Activated CD4-positive, alpha-beta memory T cell treated with anti-CD3 and anti-CD28 coated beads, Interleukin-2, amount 10 ng/mL, durations not matched to agents 7 days and 5 days (primary cell): ENCODE data around the gene DOCK9. TPM values are rescaled to one million over a fixed set of nuclear protein-coding genes. Genes with fewer than 3 reads are reported as not detected.
A peak's percentile ranks its signal among the peaks of the same experiment; 100 is the strongest.

Experiments
- CTCF ChIA-PET: fragments of 350-600 bp; sonication (Branson Sonifier 250); formaldehyde crosslinking; loops from one replicate; lab custom pipeline; 2021; ENCODE audit warnings: antibody characterized with exemption, inconsistent platforms; lab: Charles Lee
- POLR2A ChIA-PET: fragments of 350-600 bp; sonication (Branson Sonifier 250); formaldehyde crosslinking; loops from one replicate; lab custom pipeline; 2021; ENCODE audit warnings: antibody characterized with exemption; lab: Charles Lee
- DNase-seq: peaks from one replicate; pipeline ENCODE4 v3.0.0-alpha.2; 2020
- H3K27ac Mint-ChIP-seq: one replicate; pipeline ENCODE4 v1.8.0; 2021; ENCODE audit warnings: mild to moderate bottlenecking, mixed read lengths
- H3K27me3 Mint-ChIP-seq: one replicate; pipeline ENCODE4 v1.8.0; 2021; ENCODE audit warnings: mixed read lengths
- H3K36me3 Mint-ChIP-seq: one replicate; pipeline ENCODE4 v1.8.0; 2021; ENCODE audit warnings: low read depth, mixed read lengths
- H3K4me1 Mint-ChIP-seq: one replicate; pipeline ENCODE4 v1.8.0; 2021; ENCODE audit warnings: mixed read lengths
- H3K4me3 Mint-ChIP-seq: one replicate; pipeline ENCODE4 v1.8.0; 2021; ENCODE audit warnings: mild to moderate bottlenecking, mixed read lengths
- H3K9me3 Mint-ChIP-seq: one replicate; pipeline ENCODE4 v1.8.0; 2021; ENCODE audit warnings: mixed read lengths
- total RNA-seq, 2 experiments: library from RNA; stranded (reverse); gene quantifications; one replicate each; pipeline ENCODE4 v1.2.3, GENCODE V29; 2021

DOCK9 gene
- total RNA-seq, 2 experiments from 2014 or later: 86.0 to 87.7 TPM

DNA sequence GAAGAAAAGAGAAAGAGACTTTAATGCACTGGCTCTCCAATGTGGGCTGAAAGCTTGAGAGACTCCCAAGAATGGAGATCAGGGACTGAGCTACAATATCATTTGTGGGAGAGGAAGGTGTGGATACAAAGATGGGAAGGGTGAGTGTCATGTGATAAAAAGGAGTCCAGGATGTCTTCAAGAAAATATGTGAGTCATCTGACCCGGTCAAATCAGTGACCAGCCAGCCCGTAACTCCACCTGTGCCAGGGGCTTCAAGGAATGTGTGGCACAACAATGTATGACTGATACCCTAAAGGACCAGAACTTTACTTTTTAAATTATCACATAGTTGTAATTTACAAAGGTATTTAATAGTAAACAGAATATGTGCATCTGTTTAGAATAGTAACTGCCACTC, 97.2 kb downstream of the DOCK9 start:
- no peak for DNase-seq
- no peak overlapping the region for H3K4me3 Mint-ChIP-seq
- peaks cover 82% of the 10 kb centered on the region for H3K36me3 Mint-ChIP-seq

DNA sequence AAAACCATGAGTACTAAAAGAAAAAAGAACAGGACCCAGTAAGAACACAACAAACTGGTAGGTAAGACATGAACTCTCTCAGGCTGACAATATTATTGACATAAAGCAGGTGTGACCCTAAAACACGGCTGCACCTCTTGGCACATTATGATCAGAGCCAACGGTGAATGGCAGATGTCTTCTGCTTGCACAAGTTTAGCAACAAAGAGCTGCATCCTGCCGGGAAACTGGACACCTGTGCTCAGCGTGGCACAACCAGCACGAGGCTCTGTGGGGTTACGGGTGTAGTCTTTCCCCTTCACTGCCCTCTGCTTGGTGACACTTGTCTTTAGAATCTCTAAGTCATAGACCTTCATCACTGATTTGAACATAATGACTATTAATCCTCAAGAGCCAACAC, 97.9 kb downstream of the DOCK9 start:
- CTCF ChIA-PET: interaction anchor here (0.7 to 3.5 kb wide), 4 partner anchors 11 to 154 kb away, joined by 3 to 14 read pairs (median 4); no protein-coding TSS in a partner anchor
- Mint-ChIP-seq H3K9me3 (no peaks in the 10 kb centered on the region), H3K27ac (peak overlapping the region; percentile 8), H3K4me1 (peaks cover 10% of the 10 kb centered on the region), H3K27me3 (no peaks in the 10 kb centered on the region), H3K4me3 (no peak overlapping the region), H3K36me3 (peaks cover 86% of the 10 kb centered on the region)
- DNase-seq: no peak
- POLR2A ChIA-PET: interaction anchor here (1.0 kb wide), 1 partner anchor 16 kb away, joined by 3 read pairs; no protein-coding TSS in a partner anchor

More for the DNA sequence above, 97.2 kb downstream of the DOCK9 start:
- Mint-ChIP-seq H3K4me1 (peaks cover 3% of the 10 kb centered on the region), H3K27me3 (no peaks in the 10 kb centered on the region), H3K27ac (no peak overlapping the region), H3K9me3 (no peaks in the 10 kb centered on the region)
- CTCF ChIA-PET: interaction anchor here (0.7 to 3.5 kb wide), 2 partner anchors 12 to 17 kb away, joined by 3 to 14 read pairs; no protein-coding TSS in a partner anchor
- POLR2A ChIA-PET: no interaction called here

DNA sequence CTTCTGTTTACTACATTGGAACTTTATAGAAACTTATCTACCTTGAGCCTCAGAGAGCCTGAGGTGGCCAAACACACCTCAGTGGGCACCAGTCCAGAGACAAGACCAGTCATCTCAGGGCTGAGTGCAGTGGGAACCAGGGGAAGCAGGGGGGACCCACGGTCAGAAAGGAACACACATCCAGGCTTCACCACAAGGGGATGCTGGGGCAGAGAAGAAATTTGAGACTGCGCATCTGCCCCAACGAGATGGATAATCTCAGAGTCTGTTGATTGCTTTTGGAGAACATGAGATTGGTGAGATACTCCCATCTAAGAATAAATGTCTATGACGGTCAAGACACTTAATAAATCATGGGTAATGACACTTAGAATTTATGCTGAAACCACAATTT, 98.7 kb downstream of the DOCK9 start:
- ChIA-PET CTCF (interaction anchor here (1.0 to 3.5 kb wide), 3 partner anchors 10 to 155 kb away, joined by 3 to 14 read pairs (median 5); no protein-coding TSS in a partner anchor), POLR2A (interaction anchor here (1.0 kb wide), 1 partner anchor 17 kb away, joined by 3 read pairs; no protein-coding TSS in a partner anchor)
- Mint-ChIP-seq H3K36me3 (peaks cover 86% of the 10 kb centered on the region), H3K27ac (no peak overlapping the region), H3K27me3 (no peaks in the 10 kb centered on the region), H3K9me3 (no peaks in the 10 kb centered on the region), H3K4me1 (peaks cover 18% of the 10 kb centered on the region), H3K4me3 (no peak overlapping the region)
- no peak for DNase-seq

DNA sequence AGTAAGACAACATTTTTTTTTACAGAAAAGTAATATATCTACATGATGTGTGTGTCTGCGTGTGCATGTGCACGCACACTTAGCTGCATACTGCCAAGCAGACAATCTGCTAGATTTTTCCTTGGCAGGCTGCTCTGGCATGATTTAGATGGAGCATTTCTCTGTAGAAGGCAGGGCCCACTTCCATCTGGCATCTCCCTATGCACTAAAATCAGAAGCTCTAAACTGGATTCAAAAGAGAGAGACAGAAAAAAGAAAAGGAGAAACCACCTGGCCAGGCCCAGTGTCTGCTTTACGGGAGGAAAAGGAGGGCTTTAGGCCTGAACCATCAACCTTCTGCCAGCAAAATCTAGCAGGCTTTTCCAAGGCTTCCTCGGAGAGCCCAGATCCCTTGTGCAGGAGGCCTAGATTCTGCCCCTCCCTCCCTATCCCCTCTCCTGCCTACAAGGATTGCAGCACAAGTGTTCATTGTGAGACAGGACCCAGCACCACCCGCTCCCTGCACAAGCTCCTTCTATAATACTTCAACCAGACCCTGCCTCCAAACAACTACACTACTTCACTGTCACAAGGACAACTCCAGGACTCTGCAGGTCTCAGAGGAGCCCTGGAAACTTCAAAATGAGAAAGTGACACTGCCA, 99.3 kb downstream of the DOCK9 start:
- Mint-ChIP-seq H3K27ac (no peak overlapping the region), H3K9me3 (peaks cover 3% of the 10 kb centered on the region), H3K4me1 (peaks cover 23% of the 10 kb centered on the region), H3K27me3 (no peaks in the 10 kb centered on the region), H3K4me3 (no peak overlapping the region), H3K36me3 (peaks cover 86% of the 10 kb centered on the region)
- ChIA-PET CTCF (interaction anchor here (0.7 to 3.5 kb wide), 4 partner anchors 10 to 155 kb away, joined by 3 to 14 read pairs (median 4); no protein-coding TSS in a partner anchor), POLR2A (interaction anchor here (1.0 kb wide), 1 partner anchor 18 kb away, joined by 3 read pairs; no protein-coding TSS in a partner anchor)
- DNase-seq: no peak

DNA sequence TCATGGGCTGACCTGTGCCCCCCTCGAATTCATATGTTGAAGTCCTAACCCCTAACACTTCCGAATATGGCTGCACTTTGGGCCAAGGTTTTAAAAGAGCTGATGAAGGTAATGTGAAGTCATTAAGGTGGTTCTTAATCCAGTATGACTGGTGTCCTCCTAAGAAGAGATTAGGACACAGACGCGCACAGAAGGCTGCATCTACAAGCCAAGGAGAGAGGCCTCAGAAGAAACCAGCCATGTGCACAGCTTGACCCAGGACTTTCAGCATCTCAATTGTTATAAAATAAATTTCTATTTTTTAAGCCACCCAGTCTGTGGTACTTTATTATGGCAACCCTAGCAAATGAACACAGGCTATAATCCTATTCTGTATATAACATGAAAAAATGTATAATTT, 99.9 kb downstream of the DOCK9 start:
- Mint-ChIP-seq H3K4me3 (no peak overlapping the region), H3K9me3 (peaks cover 7% of the 10 kb centered on the region), H3K27me3 (no peaks in the 10 kb centered on the region), H3K27ac (no peak overlapping the region), H3K36me3 (peaks cover 88% of the 10 kb centered on the region), H3K4me1 (peaks cover 27% of the 10 kb centered on the region)
- CTCF ChIA-PET: interaction anchor here (1.5 to 3.5 kb wide), 3 partner anchors 9 to 156 kb away, joined by 3 to 14 read pairs (median 5); no protein-coding TSS in a partner anchor
- POLR2A ChIA-PET: no interaction called here
- no peak for DNase-seq

DNA sequence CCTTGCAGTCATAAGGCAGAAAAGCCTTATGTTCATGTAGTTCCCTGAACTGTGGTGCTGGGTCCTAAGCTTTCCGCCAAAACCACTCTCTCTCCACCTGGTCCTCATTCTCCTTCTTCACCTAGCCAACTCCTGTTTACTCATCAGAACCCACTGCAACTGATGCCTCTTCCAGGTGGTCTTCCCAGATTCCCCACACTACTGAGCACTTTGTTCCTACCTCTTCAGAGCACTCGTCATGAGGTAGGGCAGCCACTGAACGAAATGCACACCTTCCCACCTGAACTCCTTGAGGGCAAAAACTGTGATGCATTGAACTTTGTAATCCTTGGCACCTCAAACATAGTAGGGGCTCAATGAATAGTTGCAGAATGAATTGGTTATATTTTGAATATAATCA, 100.4 kb downstream of the DOCK9 start:
- H3K36me3 Mint-ChIP-seq: peaks cover 88% of the 10 kb centered on the region

DNA sequence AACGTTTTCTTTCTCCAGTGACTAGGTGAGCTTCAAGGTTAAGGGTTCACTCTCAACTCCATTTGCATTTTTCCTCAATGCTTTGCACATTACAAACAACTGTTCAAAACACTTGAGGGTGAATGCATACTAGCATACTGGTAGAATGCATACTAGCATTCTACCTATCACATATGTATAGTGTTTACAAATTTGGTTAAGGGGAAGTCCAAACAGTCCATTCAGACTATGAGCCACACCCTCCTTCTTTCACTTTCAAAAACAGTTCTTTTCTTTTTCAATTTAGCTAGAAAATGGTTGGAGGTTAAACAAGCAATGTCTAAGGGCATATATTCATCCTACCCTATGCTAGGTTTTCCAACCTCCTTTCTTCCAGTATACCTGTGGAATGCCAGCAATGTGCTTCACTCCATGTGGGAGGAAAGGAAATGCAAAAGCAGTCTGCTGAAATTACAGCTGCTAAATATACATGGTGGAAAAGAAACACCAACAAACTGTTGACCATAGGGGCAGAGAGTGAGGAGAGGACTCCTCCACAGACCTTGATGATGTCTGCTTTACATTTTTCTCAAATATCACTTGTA, 102.6 kb downstream of the DOCK9 start:
- H3K27me3 Mint-ChIP-seq: no peaks in the 10 kb centered on the region
- POLR2A ChIA-PET: interaction anchor here (0.6 to 2.9 kb wide), 10 partner anchors 34 to 1798 kb away, joined by 3 to 10 read pairs (median 3); partner anchors contain the start of gene UBAC2
- peaks cover 7% of the 10 kb centered on the region for H3K9me3 Mint-ChIP-seq
- no peak for DNase-seq
- H3K4me3 Mint-ChIP-seq: no peak overlapping the region
- CTCF ChIA-PET: interaction anchor here (0.6 to 1.4 kb wide), 6 partner anchors 15 to 301 kb away, joined by 3 to 5 read pairs (median 3); no protein-coding TSS in a partner anchor
- H3K27ac Mint-ChIP-seq: peak overlapping the region; percentile 62
- peaks cover 81% of the 10 kb centered on the region for H3K36me3 Mint-ChIP-seq
- H3K4me1 Mint-ChIP-seq: peaks cover 27% of the 10 kb centered on the region

More for the DNA sequence above, 100.4 kb downstream of the DOCK9 start:
- ChIA-PET POLR2A (no interaction called here), CTCF (interaction anchor here (1.5 to 3.5 kb wide), 2 partner anchors 9 to 34 kb away, joined by 3 to 14 read pairs; no protein-coding TSS in a partner anchor)
- DNase-seq: no peak
- Mint-ChIP-seq H3K4me1 (peaks cover 27% of the 10 kb centered on the region), H3K4me3 (no peak overlapping the region), H3K9me3 (peaks cover 7% of the 10 kb centered on the region), H3K27me3 (no peaks in the 10 kb centered on the region), H3K27ac (no peak overlapping the region)

DNA sequence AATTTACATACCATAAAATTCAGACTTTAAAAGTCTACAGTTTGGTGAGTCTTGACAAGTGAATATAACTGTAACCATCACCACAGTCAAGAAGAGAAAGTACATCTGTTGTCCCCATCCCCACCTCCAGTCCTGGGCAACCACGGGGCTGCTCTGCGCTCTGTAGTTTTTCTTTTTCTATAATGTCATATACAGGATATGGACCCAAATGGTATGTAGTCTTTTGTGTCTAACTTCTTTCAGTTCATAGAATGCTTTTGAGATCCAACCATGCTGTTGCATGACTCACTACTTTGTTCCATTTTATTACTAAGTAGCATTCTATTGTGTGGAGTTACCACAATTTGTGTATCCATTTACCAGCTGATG, 103.9 kb downstream of the DOCK9 start:
- Mint-ChIP-seq H3K36me3 (peaks cover 74% of the 10 kb centered on the region), H3K4me1 (peaks cover 35% of the 10 kb centered on the region), H3K27me3 (no peaks in the 10 kb centered on the region), H3K27ac (no peak overlapping the region), H3K9me3 (peaks cover 7% of the 10 kb centered on the region), H3K4me3 (no peak overlapping the region)
- CTCF ChIA-PET: interaction anchor here (1.2 to 2.2 kb wide), 3 partner anchors 26 to 154 kb away, joined by 3 to 7 read pairs (median 3); no protein-coding TSS in a partner anchor
- POLR2A ChIA-PET: interaction anchor here (1.0 to 2.9 kb wide), 3 partner anchors 35 to 214 kb away, joined by 3 to 10 read pairs (median 4); no protein-coding TSS in a partner anchor
- DNase-seq: no peak

DNA sequence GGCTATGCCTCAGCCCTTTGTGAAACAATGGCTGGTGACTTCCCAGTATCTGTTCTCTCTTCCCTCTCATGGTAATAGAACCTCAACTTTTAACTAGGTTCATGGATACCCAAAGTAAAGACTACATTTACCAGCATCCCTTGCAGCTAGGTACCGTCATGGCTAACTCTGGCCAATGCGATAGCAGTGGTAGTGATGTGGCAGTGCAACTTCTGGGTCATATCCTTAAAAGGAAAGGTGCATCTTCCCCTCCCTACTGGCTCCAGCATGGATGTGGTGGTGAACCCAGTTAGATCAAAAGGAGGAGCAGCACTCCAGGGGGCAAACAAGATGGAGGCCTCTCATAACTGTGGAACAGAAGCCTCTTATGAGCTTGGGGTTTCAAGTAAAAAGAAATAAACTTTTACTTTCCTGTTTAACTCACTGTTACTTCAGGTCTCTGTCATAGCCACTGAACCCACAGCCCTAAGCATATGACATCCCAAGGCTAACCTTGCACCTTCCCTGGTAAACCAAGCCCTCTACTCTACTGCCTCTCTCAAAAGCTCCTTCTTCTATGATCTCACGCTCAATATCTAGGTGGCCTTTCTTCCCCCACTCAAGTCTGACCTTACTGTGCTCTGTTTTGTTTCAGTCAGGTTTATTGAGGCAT, 104.4 kb downstream of the DOCK9 start:
- peaks cover 71% of the 10 kb centered on the region for H3K36me3 Mint-ChIP-seq
- H3K4me3 Mint-ChIP-seq: no peak overlapping the region
- CTCF ChIA-PET: interaction anchor here (1.3 to 2.2 kb wide), 2 partner anchors 9 to 30 kb away, joined by 3 to 7 read pairs; no protein-coding TSS in a partner anchor
- no peaks in the 10 kb centered on the region for H3K27me3 Mint-ChIP-seq
- H3K9me3 Mint-ChIP-seq: peaks cover 7% of the 10 kb centered on the region
- no peak for DNase-seq
- POLR2A ChIA-PET: interaction anchor here (1.3 to 2.9 kb wide), 2 partner anchors 36 to 215 kb away, joined by 3 to 10 read pairs; no protein-coding TSS in a partner anchor
- peaks cover 35% of the 10 kb centered on the region for H3K4me1 Mint-ChIP-seq
- no peak overlapping the region for H3K27ac Mint-ChIP-seq

DNA sequence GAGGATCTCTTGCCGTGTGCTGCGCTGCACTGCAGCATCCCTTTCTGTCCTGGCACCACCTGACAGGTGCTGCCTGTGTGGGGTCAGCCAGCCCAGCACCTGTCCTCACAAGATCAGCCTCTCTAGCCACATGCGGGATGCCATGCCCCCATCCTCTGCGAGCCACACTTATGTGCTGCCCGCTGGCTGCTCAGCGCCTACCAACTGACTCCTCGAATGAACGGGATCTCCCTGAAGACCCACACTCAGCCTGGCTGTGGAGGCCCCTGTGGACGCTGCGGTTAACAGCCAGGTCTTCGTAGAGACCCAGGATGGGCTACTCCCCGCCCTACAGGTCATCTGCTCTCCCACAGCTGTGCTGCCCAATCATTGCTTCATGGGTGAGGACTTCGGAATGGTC, 106.1 kb downstream of the DOCK9 start:
- DNase-seq: no peak
- no peak overlapping the region for H3K27ac Mint-ChIP-seq
- peaks cover 35% of the 10 kb centered on the region for H3K4me1 Mint-ChIP-seq
- no peaks in the 10 kb centered on the region for H3K27me3 Mint-ChIP-seq
- H3K36me3 Mint-ChIP-seq: peaks cover 69% of the 10 kb centered on the region
- CTCF ChIA-PET: no interaction called here
- POLR2A ChIA-PET: no interaction called here
- peaks cover 7% of the 10 kb centered on the region for H3K9me3 Mint-ChIP-seq
- no peak overlapping the region for H3K4me3 Mint-ChIP-seq

DNA sequence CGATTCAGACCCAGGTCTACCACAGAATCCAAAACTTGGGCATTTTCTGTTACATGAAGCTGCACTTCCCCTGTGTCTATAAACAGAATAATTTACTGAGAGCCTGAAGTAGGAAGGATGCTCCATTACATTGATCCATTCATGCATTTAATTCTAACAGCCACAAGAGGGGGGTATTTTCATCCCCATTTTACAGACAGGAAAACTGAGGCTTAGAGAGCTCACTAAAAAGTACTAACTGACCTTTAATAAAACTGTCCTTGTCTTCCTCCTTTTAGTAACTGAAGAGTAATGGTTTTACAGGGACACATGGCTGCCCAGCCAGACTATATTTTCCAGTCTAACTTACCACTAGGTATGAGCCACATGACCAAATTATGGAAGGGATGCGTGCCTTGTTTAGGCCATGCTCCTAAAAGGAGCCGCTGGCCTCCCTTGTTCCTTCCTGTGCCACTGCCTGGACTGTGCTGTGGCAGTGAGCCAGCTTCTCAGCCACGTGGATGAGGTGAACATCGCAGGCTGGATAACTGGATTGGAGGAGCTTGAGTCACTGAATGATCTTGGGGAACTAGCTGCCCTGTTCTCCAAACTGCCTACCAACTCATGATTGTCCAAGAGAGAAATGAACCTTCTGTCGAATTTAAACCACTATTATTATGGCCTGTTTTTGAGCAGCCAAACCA, 108.3 kb downstream of the DOCK9 start:
- no peak for DNase-seq
- peaks cover 73% of the 10 kb centered on the region for H3K36me3 Mint-ChIP-seq
- no peak overlapping the region for H3K4me3 Mint-ChIP-seq
- H3K27ac Mint-ChIP-seq: no peak overlapping the region
- ChIA-PET CTCF (interaction anchor here (0.6 to 3.5 kb wide), 34 partner anchors 10 to 399 kb away, joined by 3 to 23 read pairs (median 4); no protein-coding TSS in a partner anchor), POLR2A (interaction anchor here (1.0 to 1.7 kb wide), 2 partner anchors 331 to 397 kb away, joined by 3 to 5 read pairs; partner anchors contain the start of gene UBAC2)
- H3K9me3 Mint-ChIP-seq: peaks cover 7% of the 10 kb centered on the region
- peaks cover 21% of the 10 kb centered on the region for H3K4me1 Mint-ChIP-seq
- no peaks in the 10 kb centered on the region for H3K27me3 Mint-ChIP-seq

DNA sequence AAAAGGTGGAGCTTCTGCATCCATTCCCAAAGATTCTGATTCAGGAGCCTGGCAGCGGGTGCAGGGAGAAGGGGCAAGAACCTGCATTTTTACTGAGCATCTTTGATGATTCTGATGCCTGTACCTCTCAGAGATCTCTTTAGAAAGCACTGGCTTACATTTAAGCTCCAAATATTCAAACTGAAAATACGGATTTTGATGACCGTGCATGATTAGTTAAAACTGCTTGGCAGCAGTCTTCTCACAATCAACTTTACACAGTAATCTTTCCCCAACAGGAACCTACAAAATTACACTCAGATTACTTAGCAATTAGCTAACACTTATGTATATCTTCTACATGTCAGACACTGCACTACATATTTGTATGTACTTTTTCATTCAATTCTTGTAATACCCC, 108.9 kb downstream of the DOCK9 start:
- DNase-seq: no peak
- no peak overlapping the region for H3K27ac Mint-ChIP-seq
- H3K9me3 Mint-ChIP-seq: peaks cover 7% of the 10 kb centered on the region
- CTCF ChIA-PET: interaction anchor here (0.7 to 3.5 kb wide), 25 partner anchors 10 to 399 kb away, joined by 3 to 23 read pairs (median 5); no protein-coding TSS in a partner anchor
- H3K4me3 Mint-ChIP-seq: no peak overlapping the region
- H3K27me3 Mint-ChIP-seq: no peaks in the 10 kb centered on the region
- H3K36me3 Mint-ChIP-seq: peaks cover 71% of the 10 kb centered on the region
- POLR2A ChIA-PET: interaction anchor here (1.7 kb wide), 1 partner anchor 332 kb away, joined by 5 read pairs; the partner anchor contains the start of gene UBAC2
- H3K4me1 Mint-ChIP-seq: peaks cover 15% of the 10 kb centered on the region
